PC-3 (cell line): ENCODE results near the gene PSG6. TPM values are rescaled to one million over a fixed set of nuclear protein-coding genes. Genes with fewer than 3 reads are reported as not detected.
"Not testable (repeated sequence)": the region's sequence is repeated elsewhere in the genome, so short reads cannot be mapped to it uniquely, and the experiment has no call there.

Source experiments
- ATAC-seq: fragments of 200-7000 bp; cut with Tn5 transposase; 2 replicates; pipeline ENCODE4 v1.9.1; 2020; ENCODE audit warnings: mild to moderate bottlenecking, moderate library complexity
- BruUV-seq: library from RNA; stranded (reverse); fragments of 400-500 nt; replicated peaks from 2 replicates; lab custom pipeline; 2021; lab: Mats Ljungman, UMichigan
- CTCF ChIA-PET: fragments of 300-600 bp; sonication (Branson Sonifier 250); formaldehyde crosslinking; loops from one replicate; lab custom pipeline; 2022; ENCODE audit warnings: antibody characterized with exemption; lab: Charles Lee
- POLR2A ChIA-PET: fragments of 300-600 bp; sonication (Branson Sonifier 250); formaldehyde crosslinking; loops from one replicate; lab custom pipeline; 2022; ENCODE audit warnings: antibody characterized with exemption; ENCODE audit not compliant: unreplicated experiment; lab: Charles Lee
- DNase-seq: peaks from one replicate; pipeline ENCODE4 v3.0.0-alpha.2; 2015
- H2AFZ ChIP-seq: fragments of 300-600 bp; sonication (generic); 2 replicates; pipeline ENCODE4 v1.6.0; 2016; ENCODE audit warnings: antibody characterized with exemption, low read length
- H3F3A ChIP-seq: fragments of 300-600 bp; sonication (generic); one replicate; pipeline ENCODE4 v1.6.0; 2017; ENCODE audit warnings: antibody characterized with exemption, low read length, control low read depth, mild to moderate bottlenecking; ENCODE audit not compliant: unreplicated experiment
- H3K27ac ChIP-seq: fragments of 300-600 bp; sonication (generic); 2 replicates; pipeline ENCODE4 v1.5.1; 2016; ENCODE audit warnings: mild to moderate bottlenecking, low read length
- H3K27me3 ChIP-seq: fragments of 300-600 bp; sonication (generic); 2 replicates; pipeline ENCODE4 v1.6.1; 2016; ENCODE audit warnings: low read length, mixed read lengths
- H3K36me3 ChIP-seq: fragments of 300-600 bp; sonication (generic); 2 replicates; pipeline ENCODE4 v1.6.1; 2016; ENCODE audit warnings: low read depth, mixed run types, low read length, mixed read lengths
- H3K4me1 ChIP-seq: fragments of 300-600 bp; sonication (generic); 2 replicates; pipeline ENCODE4 v1.5.1; 2016; ENCODE audit warnings: low read length; ENCODE audit not compliant: insufficient read depth
- H3K4me2 ChIP-seq: fragments of 300-600 bp; sonication (generic); 2 replicates; pipeline ENCODE4 v1.6.0; 2016; ENCODE audit warnings: low read length
- H3K4me3 ChIP-seq: fragments of 300-600 bp; sonication (generic); 2 replicates; pipeline ENCODE4 v1.5.1; 2016; ENCODE audit warnings: mild to moderate bottlenecking, low read length, mixed read lengths
- H3K79me2 ChIP-seq: fragments of 300-600 bp; sonication (generic); 2 replicates; pipeline ENCODE4 v1.6.1; 2017; ENCODE audit warnings: low read length, mixed read lengths
- H3K9ac ChIP-seq: fragments of 300-600 bp; sonication (generic); 2 replicates; pipeline ENCODE4 v1.6.0; 2016; ENCODE audit warnings: mild to moderate bottlenecking, low read length
- H3K9me2 ChIP-seq: fragments of 300-600 bp; sonication (generic); replicated peaks from 2 replicates; pipeline ENCODE4 v1.6.1; 2016; ENCODE audit warnings: mixed run types, low read length, mixed read lengths
- H3K9me3 ChIP-seq: fragments of 300-600 bp; sonication (generic); 2 replicates; pipeline ENCODE4 v1.6.1; 2016; ENCODE audit warnings: low read length, mixed read lengths
- H4K20me1 ChIP-seq: fragments of 300-600 bp; sonication (generic); 2 replicates; pipeline ENCODE4 v1.6.1; 2016; ENCODE audit warnings: low read length, mixed read lengths
- CTCF ChIP-seq: fragments of 300-600 bp; sonication (generic); conservative IDR thresholded peaks from 2 replicates; pipeline ENCODE4 v1.5.1; 2017; ENCODE audit warnings: antibody characterized with exemption, low read depth, mild to moderate bottlenecking, low read length
- EZH2 ChIP-seq: fragments of 300-600 bp; sonication (generic); IDR thresholded peaks from one replicate; pipeline ENCODE4 v1.6.1; 2017; ENCODE audit warnings: antibody characterized with exemption, mild to moderate bottlenecking, low read length; ENCODE audit not compliant: unreplicated experiment
- intact Hi-C: fragments of 100-400 bp; cut with micrococcal nuclease; formaldehyde crosslinking; loops from 2 replicates; pipeline ENCODE4 v1.9.0; 2023
- total RNA-seq: library from RNA; depleted of rRNA; stranded (reverse); fragments of >200 nt; gene quantifications from 2 replicates; pipeline ENCODE4 v1.2.3, GENCODE V29; 2014

Gene PSG6
- total RNA-seq, 1 experiment from 2014 or later = not detected

- no peaks in the 10 kb centered on the region for H4K20me1 ChIP-seq
- H3K27me3 ChIP-seq = no peaks in the 10 kb centered on the region
- no TSS peak for BruUV-seq
- no peak overlapping the region for H3K4me3 ChIP-seq
- intact Hi-C loops = no loop called here
- ChIA-PET CTCF (no interaction called here), POLR2A (no interaction called here)
- DNase-seq (no peak), ATAC-seq (no peak)
- no peaks in the 10 kb centered on the region for H3K9me2 ChIP-seq
- no peak overlapping the region for H3K9ac ChIP-seq
- H3K36me3 ChIP-seq = no peaks in the 10 kb centered on the region
- H3K4me2 ChIP-seq = no peak overlapping the region
- H3K27ac ChIP-seq = no peak overlapping the region
- no peaks in the 10 kb centered on the region for H3F3A ChIP-seq
- H3K4me1 ChIP-seq = peaks cover 4% of the 10 kb centered on the region; the same call in 1 of the 2 replicates
- TF ChIP-seq CTCF (0 out of 2 replicates have a peak, but pooled peaks have one; percentile 9), EZH2 (no peak)
- no peaks in the 10 kb centered on the region for H3K9me3 ChIP-seq
- H2AFZ ChIP-seq = no peak overlapping the region
- no peaks in the 10 kb centered on the region for H3K79me2 ChIP-seq
Observed at GRCh38 chr19:42857544-42857867, 60.2 kb downstream of the PSG6 start.

- CTCF ChIA-PET, H3K36me3 ChIP-seq, H3K79me2 ChIP-seq, H3F3A ChIP-seq, H3K9ac ChIP-seq, H3K27me3 ChIP-seq, POLR2A ChIA-PET, intact Hi-C loops, H3K9me2 ChIP-seq, H2AFZ ChIP-seq, H3K4me3 ChIP-seq, H3K27ac ChIP-seq, H4K20me1 ChIP-seq, ATAC-seq, H3K4me1 ChIP-seq, BruUV-seq, H3K4me2 ChIP-seq, H3K9me3 ChIP-seq: not testable (repeated sequence)
- TF ChIP-seq CTCF = peak; percentile 49
- peak; percentile 10 for DNase-seq
Observed at GRCh38 chr19:42856866-42857543, 60.7 kb downstream of the PSG6 start.

- H3K4me3 ChIP-seq, H4K20me1 ChIP-seq, H3K9ac ChIP-seq, H3K36me3 ChIP-seq, ATAC-seq, CTCF ChIA-PET, POLR2A ChIA-PET, H3K27ac ChIP-seq, H2AFZ ChIP-seq, H3K9me2 ChIP-seq, H3K79me2 ChIP-seq, H3K4me2 ChIP-seq, DNase-seq, H3K27me3 ChIP-seq, BruUV-seq, H3F3A ChIP-seq, H3K9me3 ChIP-seq: not testable (repeated sequence)
- intact Hi-C loops = loop anchor here (5.0 kb wide), 1 partner anchor 62 kb away; no protein-coding TSS in a partner anchor
- peaks cover 29% of the 10 kb centered on the region for H3K4me1 ChIP-seq
Observed at GRCh38 chr19:42854745-42855144, 62.9 kb downstream of the PSG6 start.

- DNase-seq, H3K36me3 ChIP-seq, H2AFZ ChIP-seq, H3K9ac ChIP-seq, POLR2A ChIA-PET, H3K27me3 ChIP-seq, H4K20me1 ChIP-seq, H3K4me2 ChIP-seq, H3K27ac ChIP-seq, H3K9me3 ChIP-seq, H3K4me3 ChIP-seq, BruUV-seq, ATAC-seq, H3K9me2 ChIP-seq, H3F3A ChIP-seq, H3K79me2 ChIP-seq, CTCF ChIA-PET: not testable (repeated sequence)
- peaks cover 29% of the 10 kb centered on the region for H3K4me1 ChIP-seq
- intact Hi-C loops = loop anchor here (5.0 kb wide), 1 partner anchor 61 kb away; no protein-coding TSS in a partner anchor
Observed at GRCh38 chr19:42853231-42853630, 64.5 kb downstream of the PSG6 start.

- H3F3A ChIP-seq, ATAC-seq, POLR2A ChIA-PET, H3K79me2 ChIP-seq, H3K9me2 ChIP-seq, H3K36me3 ChIP-seq, H3K4me3 ChIP-seq, H3K4me2 ChIP-seq, BruUV-seq, H4K20me1 ChIP-seq, H3K27me3 ChIP-seq, H3K9me3 ChIP-seq, DNase-seq, H3K27ac ChIP-seq, H2AFZ ChIP-seq, H3K9ac ChIP-seq, CTCF ChIA-PET: not testable (repeated sequence)
- intact Hi-C loops = loop anchor here (5.0 kb wide), 1 partner anchor 61 kb away; no protein-coding TSS in a partner anchor
- H3K4me1 ChIP-seq = peaks cover 29% of the 10 kb centered on the region
Observed at GRCh38 chr19:42852821-42853220, 64.9 kb downstream of the PSG6 start.
